Esophagus muscularis mucosa (tissue), 3 donors: ENCODE data around the gene ATP5MG.

Experiments
- CTCF ChIP-seq, 3 experiments: fragments of 200-600 bp in 2 of 3; fragments of 450-650 bp in 1 of 3; sonication (generic) in 2 of 3; IDR thresholded peaks; one replicate each; pipeline ENCODE4 v1.5.1; 2017 to 2019; ENCODE audit warnings: antibody characterized with exemption in 3 of 3, mild to moderate bottlenecking in 2 of 3, moderate library complexity in 1 of 3
- POLR2AphosphoS5 ChIP-seq, 2 donors: sonication (generic); formaldehyde crosslinking; IDR thresholded peaks; one replicate each; pipeline ENCODE4 v1.6.1; 2017; ENCODE audit warnings: antibody characterized with exemption in 2 of 2

GRCh38 chr11:118373263-118373662 lies 28.1 kb upstream of the ATP5MG start:
- TF ChIP-seq POLR2AphosphoS5 (IDR thresholded peaks at IDR 0.05): no peak
- TF ChIP-seq CTCF (IDR thresholded peaks at IDR 0.05): no peak
